K562 (cell line): Measurements from ENCODE around the gene ZFPM1.

Experiments
- BRCA1 ChIP-seq, 2 experiments: fragments of 450-650 bp in 1 of 2; sonication (generic) in 1 of 2; formaldehyde crosslinking in 1 of 2; IDR thresholded peaks; 2 replicates each; pipeline versions ENCODE4 v1.5.0 to v1.6.1; 2017 to 2020; ENCODE audit warnings: mild to moderate bottlenecking in 1 of 2, missing genetic modification reagents in 1 of 2
- ETS1 ChIP-seq: conservative IDR thresholded peaks from 2 replicates; pipeline ENCODE4 v1.6.1; 2011; ENCODE audit warnings: low read depth, mild to moderate bottlenecking, low read length; ENCODE audit not compliant: control insufficient read depth
- FOXM1 ChIP-seq, 2 experiments: fragments of 450-650 bp in 1 of 2; sonication (generic) in 1 of 2; formaldehyde crosslinking in 1 of 2; IDR thresholded peaks; 2 replicates each; pipeline versions ENCODE4 v1.6.1 to v1.9.0; 2017 to 2022; ENCODE audit warnings: low read depth in 2 of 2, mild to moderate bottlenecking in 2 of 2, missing genetic modification reagents in 1 of 2, moderate library complexity in 1 of 2
- HDGF ChIP-seq: fragments of 450-650 bp; IDR thresholded peaks from 2 replicates; pipeline ENCODE4 v1.6.1; 2016
- ZFX ChIP-seq: sonication (generic); formaldehyde crosslinking; IDR thresholded peaks from 2 replicates; pipeline ENCODE4 v1.8.0; 2022; ENCODE audit warnings: mild to moderate bottlenecking, missing genetic modification reagents, moderate library complexity
- ZNF124 ChIP-seq: sonication (generic); formaldehyde crosslinking; IDR thresholded peaks from 2 replicates; pipeline ENCODE4 v1.8.1; 2022; ENCODE audit warnings: missing genetic modification reagents
- ZNF398 ChIP-seq: fragments of 250-450 bp; sonication (Bioruptor Pico); IDR thresholded peaks from 2 replicates; pipeline ENCODE4 v1.8.0; 2021; ENCODE audit warnings: moderate library complexity, mild to moderate bottlenecking, inconsistent platforms

GRCh38 chr16:88462396-88462795, 9.3 kb downstream of the ZFPM1 start:
- TF ChIP-seq BRCA1 (IDR thresholded peaks at IDR 0.05) (no peak), BRCA1 (CRISPR knock-in tag; IDR thresholded peaks at IDR 0.05) (no peak), ZNF124 (CRISPR knock-in tag) (no peak), ZNF398 (CRISPR knock-in tag) (no peak), ZFX (no peak; the same call in 1 of the 2 replicates), FOXM1 (IDR thresholded peaks at IDR 0.05; ENCODE audit: low read depth) (no peak), FOXM1 (CRISPR knock-in tag; IDR thresholded peaks at IDR 0.05; ENCODE audit: low read depth) (no peak), HDGF (no peak), ETS1 (no peak)
